DOHH2 (cell line): ENCODE results near the gene SNRK.

Source experiments
- CTCF ChIP-seq: fragments of 200-600 bp; sonication (generic); IDR thresholded peaks from one replicate; pipeline ENCODE4 v1.5.1; 2014; ENCODE audit warnings: antibody characterized with exemption, mild to moderate bottlenecking, low read depth, low read length; ENCODE audit not compliant: poor library complexity, severe bottlenecking
- EZH2phosphoT487 ChIP-seq: fragments of 200-600 bp; sonication (generic); IDR thresholded peaks from 2 replicates; pipeline ENCODE4 v1.6.1; 2017; ENCODE audit warnings: borderline replicate concordance, mild to moderate bottlenecking, antibody characterized with exemption, low read length, moderate library complexity, mixed read lengths

GRCh38 chr3:43388915-43389314 lies 102.6 kb downstream of the SNRK start:
- TF ChIP-seq CTCF (no peak), EZH2phosphoT487 (no peak)
